Measurements from ENCODE around the gene CSE1L. TPM values are rescaled to one million over a fixed set of nuclear protein-coding genes. Genes with fewer than 3 reads are reported as not detected.

The CSE1L gene
- total RNA-seq, 1 donor from 2014 or later = 111 TPM

GRCh38 chr20:49115564-49115963 lies 69.5 kb downstream of the CSE1L start:
- Mint-ChIP-seq H3K36me3 (peaks cover 33% of the 10 kb centered on the region), H3K4me3 (no peak overlapping the region), H3K9me3 (no peaks in the 10 kb centered on the region), H3K27me3 (no peaks in the 10 kb centered on the region), H3K27ac (no peak overlapping the region), H3K4me1 (ENCODE audit: unreplicated experiment) (no peaks in the 10 kb centered on the region)
- TF ChIP-seq CTCF (conservative IDR thresholded peaks at IDR 0.05) = no peak
- no peak for DNase-seq (ENCODE audit: extremely low spot score, unreplicated experiment)

- Mint-ChIP-seq H3K4me1 (ENCODE audit: unreplicated experiment) (no peaks in the 10 kb centered on the region), H3K27ac (no peak overlapping the region), H3K4me3 (no peak overlapping the region), H3K36me3 (peaks cover 30% of the 10 kb centered on the region), H3K9me3 (no peaks in the 10 kb centered on the region), H3K27me3 (no peaks in the 10 kb centered on the region)
- no peak for DNase-seq (ENCODE audit: extremely low spot score, unreplicated experiment)
- TF ChIP-seq CTCF (conservative IDR thresholded peaks at IDR 0.05) = no peak
Measured at GRCh38 chr20:49118307-49118706, 72.2 kb downstream of the CSE1L start.

GRCh38 chr20:49119988-49120387 lies 73.9 kb downstream of the CSE1L start:
- no peaks in the 10 kb centered on the region for H3K27me3 Mint-ChIP-seq
- no peak overlapping the region for H3K27ac Mint-ChIP-seq
- no peaks in the 10 kb centered on the region for H3K9me3 Mint-ChIP-seq
- DNase-seq (ENCODE audit: extremely low spot score, unreplicated experiment) = no peak
- TF ChIP-seq CTCF (conservative IDR thresholded peaks at IDR 0.05) = no peak
- no peak overlapping the region for H3K4me3 Mint-ChIP-seq
- peaks cover 34% of the 10 kb centered on the region for H3K36me3 Mint-ChIP-seq
- H3K4me1 Mint-ChIP-seq (ENCODE audit: unreplicated experiment) = no peaks in the 10 kb centered on the region

- Mint-ChIP-seq H3K9me3 (no peaks in the 10 kb centered on the region), H3K27me3 (no peaks in the 10 kb centered on the region), H3K36me3 (peaks cover 31% of the 10 kb centered on the region), H3K4me1 (ENCODE audit: unreplicated experiment) (no peaks in the 10 kb centered on the region), H3K27ac (no peak overlapping the region), H3K4me3 (no peak overlapping the region)
- TF ChIP-seq CTCF (conservative IDR thresholded peaks at IDR 0.05) = no peak
- no peak for DNase-seq (ENCODE audit: extremely low spot score, unreplicated experiment)
Measured at GRCh38 chr20:49122920-49123319, 76.8 kb downstream of the CSE1L start.

GRCh38 chr20:49123982-49124381 lies 77.9 kb downstream of the CSE1L start:
- Mint-ChIP-seq H3K4me3 (no peak overlapping the region), H3K4me1 (ENCODE audit: unreplicated experiment) (no peaks in the 10 kb centered on the region), H3K27ac (no peak overlapping the region), H3K36me3 (peaks cover 21% of the 10 kb centered on the region), H3K27me3 (no peaks in the 10 kb centered on the region), H3K9me3 (no peaks in the 10 kb centered on the region)
- no peak for DNase-seq (ENCODE audit: extremely low spot score, unreplicated experiment)
- TF ChIP-seq CTCF (conservative IDR thresholded peaks at IDR 0.05) = no peak

- Mint-ChIP-seq H3K36me3 (peaks cover 18% of the 10 kb centered on the region), H3K27me3 (no peaks in the 10 kb centered on the region), H3K4me3 (no peak overlapping the region), H3K27ac (peak overlapping the region; percentile 7), H3K4me1 (ENCODE audit: unreplicated experiment) (peaks cover 5% of the 10 kb centered on the region), H3K9me3 (no peaks in the 10 kb centered on the region)
- peak; percentile 78 for TF ChIP-seq CTCF (conservative IDR thresholded peaks at IDR 0.05)
- no peak for DNase-seq (ENCODE audit: extremely low spot score, unreplicated experiment)
Measured at GRCh38 chr20:49132995-49133478, 86.9 kb downstream of the CSE1L start.

Measured in type B pancreatic cell (in vitro differentiated cells).